Peyer's patch (tissue), 4 donors: ENCODE results near the gene ASB10. TPM values are rescaled to one million over a fixed set of nuclear protein-coding genes. Genes with fewer than 3 reads are reported as not detected.

Source experiments
- DNase-seq, 3 donors: peaks; one replicate each; pipeline ENCODE4 v3.0.0-alpha.2; 2017 to 2019
- H3K27ac ChIP-seq, 4 donors: fragments of 200-600 bp; sonication (generic); one replicate each; pipeline ENCODE4 v1.5.1; 2016 to 2019
- H3K27me3 ChIP-seq, 2 donors: fragments of 200-600 bp; sonication (generic); one replicate each; pipeline ENCODE4 v1.5.1; 2019
- H3K36me3 ChIP-seq, 3 donors: fragments of 200-600 bp; sonication (generic); one replicate each; pipeline ENCODE4 v1.5.1; 2016 to 2019
- H3K4me1 ChIP-seq, 4 donors: fragments of 200-600 bp; sonication (generic); one replicate each; pipeline ENCODE4 v1.5.1; 2016 to 2019
- H3K4me3 ChIP-seq, 4 donors: fragments of 200-600 bp; sonication (generic); 1 replicate in 3 of 4; 2 replicates in 1 of 4; pipeline ENCODE4 v1.5.1; 2016 to 2019; ENCODE audit warnings: mild to moderate bottlenecking in 1 of 4
- H3K9me3 ChIP-seq, 4 donors: fragments of 200-600 bp; sonication (generic); one replicate each; pipeline ENCODE4 v1.5.1; 2016 to 2019; ENCODE audit warnings: mild to moderate bottlenecking in 1 of 4
- POLR2A ChIP-seq, 2 donors: fragments of 450-650 bp; IDR thresholded peaks; one replicate each; pipeline ENCODE4 v1.5.1; 2017; ENCODE audit warnings: antibody characterized with exemption in 2 of 2, mild to moderate bottlenecking in 2 of 2, moderate library complexity in 2 of 2
- total RNA-seq, 4 donors: library from RNA; depleted of rRNA; stranded (reverse); fragments of >200 nt; gene quantifications; one replicate each; pipeline ENCODE4 v1.1.0, GENCODE V29; 2016
- TF ChIP-seq, protein P1 (sequence below), 6 experiments: fragments of 450-650 bp in 4 of 6; fragments of 200-600 bp in 2 of 6; sonication (generic) in 1 of 6; IDR thresholded peaks; one replicate each; pipeline ENCODE4 v1.5.1; 2017 to 2019; ENCODE audit warnings: antibody characterized with exemption in 6 of 6, mild to moderate bottlenecking in 3 of 6, moderate library complexity in 1 of 6

Gene ASB10
- total RNA-seq, 4 donors from 2014 or later, result not detected

DNA sequence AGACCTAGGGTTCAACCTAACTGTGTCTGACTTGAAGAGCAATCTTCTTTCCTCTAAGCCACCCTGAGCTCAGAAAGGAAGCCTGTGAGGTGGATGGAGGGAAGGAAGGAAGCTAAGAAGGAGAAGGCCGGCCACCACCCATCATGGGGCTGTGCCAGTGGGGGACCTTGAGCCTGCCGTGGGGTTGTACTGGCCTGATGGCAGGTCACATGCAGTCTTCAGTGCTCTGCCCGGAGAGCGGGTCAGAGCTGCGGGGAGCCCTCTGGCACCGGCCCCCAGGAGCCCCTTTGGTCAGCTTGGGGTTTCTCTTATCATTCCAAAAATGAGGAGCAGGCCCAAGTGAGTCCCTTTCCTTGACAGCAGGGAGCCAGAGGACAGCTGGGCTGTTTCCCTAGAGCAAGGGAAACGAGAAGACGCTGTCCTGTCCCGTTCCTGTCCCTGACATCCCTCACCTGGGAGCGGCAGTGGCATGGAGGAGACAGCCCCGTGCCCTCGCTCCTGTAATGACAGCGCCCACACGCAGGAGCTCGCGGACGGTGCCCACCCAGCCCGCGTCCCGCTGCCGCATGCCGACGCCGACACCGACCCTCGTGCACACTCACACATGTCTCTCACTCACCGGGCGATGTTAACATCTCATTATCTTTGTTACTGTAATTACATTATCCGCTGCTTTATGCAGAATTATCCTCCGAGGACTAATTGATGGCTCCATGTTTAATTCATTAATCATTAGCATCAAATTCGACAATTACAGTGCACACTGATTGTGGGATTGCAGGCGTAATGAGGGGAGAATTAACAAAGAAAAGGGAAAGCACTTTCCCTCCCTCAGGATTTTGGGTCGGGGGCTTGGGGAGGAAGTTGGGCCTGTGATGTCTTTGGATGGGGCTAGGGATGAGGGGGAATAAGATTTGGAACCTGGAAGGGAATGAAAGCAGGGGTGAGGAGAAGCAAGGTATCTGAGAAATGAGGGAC lies 50.9 kb downstream of the ASB10 start:
- peak in 1 of 3 donors; percentile 40 for DNase-seq
- Histone ChIP-seq H3K4me3 (no peak overlapping the region), H3K36me3 (peaks cover 0 to 72% (median 0%) of the 10 kb centered on the region in 3 donors), H3K27ac (no peak overlapping the region), H3K9me3 (no peaks in the 10 kb centered on the region), H3K27me3 (no peaks in the 10 kb centered on the region), H3K4me1 (no peaks in the 10 kb centered on the region)
- no peak for TF ChIP-seq POLR2A (IDR thresholded peaks at IDR 0.05)
- TF ChIP-seq, protein P1, sequence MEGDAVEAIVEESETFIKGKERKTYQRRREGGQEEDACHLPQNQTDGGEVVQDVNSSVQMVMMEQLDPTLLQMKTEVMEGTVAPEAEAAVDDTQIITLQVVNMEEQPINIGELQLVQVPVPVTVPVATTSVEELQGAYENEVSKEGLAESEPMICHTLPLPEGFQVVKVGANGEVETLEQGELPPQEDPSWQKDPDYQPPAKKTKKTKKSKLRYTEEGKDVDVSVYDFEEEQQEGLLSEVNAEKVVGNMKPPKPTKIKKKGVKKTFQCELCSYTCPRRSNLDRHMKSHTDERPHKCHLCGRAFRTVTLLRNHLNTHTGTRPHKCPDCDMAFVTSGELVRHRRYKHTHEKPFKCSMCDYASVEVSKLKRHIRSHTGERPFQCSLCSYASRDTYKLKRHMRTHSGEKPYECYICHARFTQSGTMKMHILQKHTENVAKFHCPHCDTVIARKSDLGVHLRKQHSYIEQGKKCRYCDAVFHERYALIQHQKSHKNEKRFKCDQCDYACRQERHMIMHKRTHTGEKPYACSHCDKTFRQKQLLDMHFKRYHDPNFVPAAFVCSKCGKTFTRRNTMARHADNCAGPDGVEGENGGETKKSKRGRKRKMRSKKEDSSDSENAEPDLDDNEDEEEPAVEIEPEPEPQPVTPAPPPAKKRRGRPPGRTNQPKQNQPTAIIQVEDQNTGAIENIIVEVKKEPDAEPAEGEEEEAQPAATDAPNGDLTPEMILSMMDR (IDR thresholded peaks at IDR 0.05), result no peak

DNA sequence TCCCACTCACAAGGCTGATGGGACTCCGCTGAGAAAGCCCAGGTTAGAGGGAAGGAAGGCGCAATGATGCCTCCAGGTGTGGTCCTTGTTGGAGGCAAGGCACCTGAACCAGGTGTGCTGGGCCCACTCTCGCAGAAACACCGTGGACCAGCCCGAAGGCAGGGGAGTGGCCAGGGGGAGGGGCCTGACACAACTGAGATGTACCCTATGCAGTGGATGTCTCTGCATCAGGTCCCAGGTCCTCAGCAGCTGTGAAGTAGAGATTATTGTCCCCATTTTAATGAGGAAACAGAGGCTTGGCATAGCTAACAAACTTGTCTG lies 51.6 kb downstream of the ASB10 start:
- Histone ChIP-seq H3K9me3 (no peaks in the 10 kb centered on the region), H3K4me3 (no peak overlapping the region), H3K36me3 (peaks cover 0 to 73% (median 0%) of the 10 kb centered on the region in 3 donors), H3K27me3 (no peaks in the 10 kb centered on the region), H3K4me1 (no peaks in the 10 kb centered on the region), H3K27ac (no peak overlapping the region)
- no peak for DNase-seq
- no peak for TF ChIP-seq POLR2A (IDR thresholded peaks at IDR 0.05)
- TF ChIP-seq, protein P1 (IDR thresholded peaks at IDR 0.05), result no peak

DNA sequence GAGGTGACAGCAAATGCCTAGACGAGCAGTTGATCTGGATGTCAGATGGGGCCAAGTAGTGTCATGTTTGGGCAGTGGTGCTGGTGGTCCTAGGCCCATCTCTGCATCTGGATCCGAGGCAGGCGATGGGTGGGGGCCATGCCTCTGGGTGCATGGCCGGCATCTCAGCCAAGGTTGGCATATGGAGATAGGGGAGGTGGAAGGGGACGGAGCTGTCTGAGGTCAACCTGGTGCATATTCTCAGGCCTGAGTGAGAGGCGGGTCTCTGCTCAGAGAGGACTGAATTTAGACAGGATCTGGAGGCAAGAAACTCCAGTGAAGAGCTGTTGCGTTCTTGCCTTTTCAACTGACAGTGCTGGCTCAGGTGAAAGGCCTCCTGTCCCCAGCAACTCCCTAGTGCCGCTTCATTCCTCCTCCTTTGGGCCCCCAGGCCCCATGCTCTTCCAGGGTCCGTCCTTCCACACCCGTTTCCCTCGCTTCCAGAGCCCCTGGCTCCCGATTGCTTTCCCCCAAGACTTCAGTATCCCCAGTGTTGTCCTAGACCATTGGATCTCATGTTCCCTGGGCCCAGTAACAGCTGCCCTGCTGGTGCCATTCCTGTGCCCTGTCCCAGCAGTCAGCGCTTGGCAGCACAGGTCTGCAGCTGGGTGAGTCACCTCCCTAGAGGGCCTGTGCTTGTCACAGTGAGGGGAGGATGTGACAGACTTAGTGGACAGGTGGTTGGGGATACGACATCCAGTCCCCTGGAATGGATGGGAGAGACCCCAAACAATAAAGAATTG lies 52.1 kb downstream of the ASB10 start:
- no peak overlapping the region for H3K27ac ChIP-seq
- no peaks in the 10 kb centered on the region for H3K27me3 ChIP-seq
- DNase-seq, result peak in 1 of 3 donors; percentile 41
- no peak overlapping the region for H3K4me3 ChIP-seq
- no peaks in the 10 kb centered on the region for H3K4me1 ChIP-seq
- no peaks in the 10 kb centered on the region for H3K9me3 ChIP-seq
- no peak for TF ChIP-seq POLR2A (IDR thresholded peaks at IDR 0.05)
- TF ChIP-seq, protein P1 (IDR thresholded peaks at IDR 0.05), result no peak
- H3K36me3 ChIP-seq, result peaks cover 0 to 78% (median 0%) of the 10 kb centered on the region in 3 donors

DNA sequence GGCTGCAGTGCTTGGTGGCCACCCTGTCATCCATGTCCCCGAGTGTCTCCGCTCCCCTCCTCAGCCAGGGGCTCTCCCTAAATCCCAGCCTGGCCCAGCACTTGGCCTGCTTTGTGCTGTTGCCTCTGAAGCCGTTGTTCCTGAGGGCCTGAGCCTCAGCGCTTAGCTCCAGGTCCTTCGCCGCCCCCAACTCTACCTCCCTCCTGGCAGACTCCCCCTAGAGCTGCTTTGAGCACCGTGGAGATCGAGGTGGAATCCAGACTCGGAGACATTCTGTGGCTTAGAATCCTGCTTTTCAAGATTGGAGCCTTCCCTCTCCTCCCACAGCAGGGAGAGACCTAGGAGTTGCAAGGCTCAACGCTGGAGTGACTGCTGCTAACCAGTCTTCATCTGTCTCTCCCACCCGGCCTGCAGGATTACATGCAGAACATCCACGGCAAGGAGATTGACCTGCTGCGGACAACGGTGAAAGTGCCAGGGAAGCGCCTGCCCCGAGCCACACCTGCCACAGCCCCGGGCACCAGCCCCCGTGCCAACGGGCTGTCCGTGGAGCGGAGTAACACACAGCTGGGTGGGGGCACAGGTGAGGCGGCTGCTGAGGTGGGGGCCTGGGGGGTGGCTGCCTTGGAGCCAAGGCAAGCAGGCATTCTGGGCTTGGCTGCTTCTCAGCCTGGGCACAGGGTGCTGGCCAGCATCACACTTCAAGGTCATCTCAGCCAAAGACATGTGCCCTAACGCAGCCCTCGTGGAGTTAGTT lies 52.9 kb downstream of the ASB10 start:
- TF ChIP-seq, protein P1 (IDR thresholded peaks at IDR 0.05), result no peak
- TF ChIP-seq POLR2A (IDR thresholded peaks at IDR 0.05), result no peak
- DNase-seq, result peak in 1 of 3 donors; percentile 29
- Histone ChIP-seq H3K4me1 (peaks cover 0 to 4% (median 0%) of the 10 kb centered on the region in 4 donors), H3K27ac (no peak overlapping the region), H3K27me3 (no peaks in the 10 kb centered on the region), H3K36me3 (peaks cover 0 to 78% (median 0%) of the 10 kb centered on the region in 3 donors), H3K4me3 (no peak overlapping the region), H3K9me3 (no peaks in the 10 kb centered on the region)
